ENCODE data around the gene BCAS3.

- TF ChIP-seq, protein P1, sequence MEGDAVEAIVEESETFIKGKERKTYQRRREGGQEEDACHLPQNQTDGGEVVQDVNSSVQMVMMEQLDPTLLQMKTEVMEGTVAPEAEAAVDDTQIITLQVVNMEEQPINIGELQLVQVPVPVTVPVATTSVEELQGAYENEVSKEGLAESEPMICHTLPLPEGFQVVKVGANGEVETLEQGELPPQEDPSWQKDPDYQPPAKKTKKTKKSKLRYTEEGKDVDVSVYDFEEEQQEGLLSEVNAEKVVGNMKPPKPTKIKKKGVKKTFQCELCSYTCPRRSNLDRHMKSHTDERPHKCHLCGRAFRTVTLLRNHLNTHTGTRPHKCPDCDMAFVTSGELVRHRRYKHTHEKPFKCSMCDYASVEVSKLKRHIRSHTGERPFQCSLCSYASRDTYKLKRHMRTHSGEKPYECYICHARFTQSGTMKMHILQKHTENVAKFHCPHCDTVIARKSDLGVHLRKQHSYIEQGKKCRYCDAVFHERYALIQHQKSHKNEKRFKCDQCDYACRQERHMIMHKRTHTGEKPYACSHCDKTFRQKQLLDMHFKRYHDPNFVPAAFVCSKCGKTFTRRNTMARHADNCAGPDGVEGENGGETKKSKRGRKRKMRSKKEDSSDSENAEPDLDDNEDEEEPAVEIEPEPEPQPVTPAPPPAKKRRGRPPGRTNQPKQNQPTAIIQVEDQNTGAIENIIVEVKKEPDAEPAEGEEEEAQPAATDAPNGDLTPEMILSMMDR (IDR thresholded peaks at IDR 0.05) = no peak
- TF ChIP-seq POLR2A (IDR thresholded peaks at IDR 0.05) (no peak), EP300 (IDR thresholded peaks at IDR 0.05) (no peak)
Observed at GRCh38 chr17:60964160-60964559, 286.5 kb downstream of the BCAS3 start.

Measured in ovary (tissue), 3 donors.